Measurements from ENCODE around the gene OPCML. TPM values are rescaled to one million over a fixed set of nuclear protein-coding genes. Genes with fewer than 3 reads are reported as not detected.

The OPCML gene
- total RNA-seq, 2 experiments from 2014 or later: not detected

DNA sequence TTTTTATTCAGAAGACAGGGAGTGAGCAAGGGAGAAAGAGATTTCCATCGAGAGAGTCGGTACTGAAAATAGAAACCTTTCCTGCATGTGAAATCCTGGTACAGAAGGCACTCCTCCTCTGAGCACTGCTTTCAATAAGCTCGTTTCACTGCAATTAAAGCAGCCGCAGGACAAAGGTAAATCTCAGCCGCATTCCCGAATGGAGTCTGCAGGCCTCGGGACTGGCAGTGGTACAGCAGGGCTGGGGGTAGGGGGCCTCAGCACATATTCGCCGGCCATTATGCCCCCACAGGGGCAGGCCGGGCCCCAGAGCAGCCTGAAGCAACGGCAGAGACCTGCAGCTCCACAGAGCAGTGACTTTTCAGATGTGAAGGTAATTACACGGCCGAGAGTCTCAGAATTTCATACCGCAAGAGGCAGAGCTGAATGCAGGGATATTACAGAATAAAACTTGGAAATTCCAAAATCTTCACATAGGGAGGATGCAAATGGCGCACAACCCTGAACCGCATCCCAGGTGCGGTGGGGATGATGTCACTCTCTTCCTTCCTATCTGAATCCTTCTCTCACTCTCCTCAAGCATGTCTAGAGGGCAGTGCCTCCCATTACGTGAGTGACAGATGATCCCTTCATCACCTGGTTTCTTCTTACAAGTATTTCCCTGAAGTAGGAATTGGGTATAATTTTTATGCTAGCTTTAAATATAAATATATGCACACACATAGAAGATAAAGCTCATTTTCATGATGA is 622.1 kb downstream of the OPCML start:
- H3K27me3 Mint-ChIP-seq: no peaks in the 10 kb centered on the region
- no peak for DNase-seq
- ATAC-seq (ENCODE audit: low read depth): no peak
- H3K4me3 Mint-ChIP-seq: no peak overlapping the region
- H3K4me1 Mint-ChIP-seq: no peaks in the 10 kb centered on the region
- H3K36me3 Mint-ChIP-seq: no peaks in the 10 kb centered on the region
- no peaks in the 10 kb centered on the region for H3K9me3 Mint-ChIP-seq
- no peak overlapping the region for H3K27ac Mint-ChIP-seq
- POLR2A ChIA-PET: no interaction called here

- DNase-seq (no peak), ATAC-seq (ENCODE audit: low read depth) (no peak)
- H3K27ac Mint-ChIP-seq: no peak overlapping the region
- no peaks in the 10 kb centered on the region for H3K36me3 Mint-ChIP-seq
- POLR2A ChIA-PET: no interaction called here
- no peaks in the 10 kb centered on the region for H3K4me1 Mint-ChIP-seq
- no peak overlapping the region for H3K4me3 Mint-ChIP-seq
- H3K9me3 Mint-ChIP-seq: no peaks in the 10 kb centered on the region
- H3K27me3 Mint-ChIP-seq: no peaks in the 10 kb centered on the region
Measured at GRCh38 chr11:132909021-132909606, 623.2 kb downstream of the OPCML start.

DNA sequence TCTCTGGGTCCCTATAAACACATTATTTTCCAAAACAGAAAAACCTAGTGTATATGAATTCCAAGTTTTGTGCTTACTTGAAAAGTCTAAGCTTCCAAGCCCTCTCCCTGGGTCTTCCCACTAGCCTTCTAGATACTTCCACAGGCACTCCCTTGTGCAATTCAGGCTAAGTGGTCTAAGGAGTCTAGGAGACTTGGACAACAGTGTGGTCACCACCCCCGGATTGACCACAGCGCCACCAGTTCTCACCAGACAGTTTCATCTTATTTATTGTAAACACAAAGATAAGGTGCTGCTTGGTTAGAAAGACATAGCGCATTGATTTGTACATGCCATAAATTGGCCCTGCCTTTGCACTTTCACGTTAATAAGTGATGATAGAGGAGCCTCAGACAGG is 623.9 kb downstream of the OPCML start:
- ATAC-seq (ENCODE audit: low read depth): no peak
- Mint-ChIP-seq H3K27ac (no peak overlapping the region), H3K9me3 (no peaks in the 10 kb centered on the region), H3K4me3 (no peak overlapping the region), H3K27me3 (no peaks in the 10 kb centered on the region), H3K4me1 (no peaks in the 10 kb centered on the region), H3K36me3 (no peaks in the 10 kb centered on the region)
- POLR2A ChIA-PET: no interaction called here
- no peak for DNase-seq

DNA sequence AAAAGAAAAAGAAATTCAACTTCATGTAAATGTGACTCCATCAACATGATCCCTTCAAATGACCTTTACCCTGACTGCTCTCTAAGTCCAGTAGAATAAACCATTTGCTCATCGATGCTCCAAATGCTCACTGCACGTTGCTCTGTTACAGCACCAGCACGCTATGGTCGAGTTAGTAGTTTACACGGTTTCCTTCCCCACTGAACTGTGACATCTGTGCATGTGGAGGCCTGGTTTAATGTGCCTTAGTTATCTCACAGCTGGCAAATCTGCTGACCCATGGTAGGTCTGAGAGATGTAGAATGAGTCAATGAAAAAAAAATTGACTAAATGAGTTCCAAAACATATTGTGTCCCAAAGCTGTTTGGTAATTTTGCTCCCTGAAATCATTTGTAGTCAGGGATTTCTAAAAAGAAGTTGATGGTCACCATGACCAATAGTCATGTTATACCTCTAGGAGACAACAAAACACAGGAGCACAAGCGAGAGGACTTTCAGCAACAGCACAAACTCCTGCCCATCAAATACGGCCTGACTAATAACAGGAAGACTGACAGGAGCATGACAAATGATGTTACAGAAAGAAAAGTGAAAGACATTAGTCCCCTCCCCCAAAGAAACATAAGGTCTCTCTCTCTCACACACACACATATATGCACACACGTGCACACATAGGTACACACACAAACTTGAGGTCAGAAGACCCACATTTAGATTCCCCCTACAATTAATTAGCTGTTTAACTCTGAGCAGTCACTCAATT is 624.5 kb downstream of the OPCML start:
- ATAC-seq (ENCODE audit: low read depth) (no peak), DNase-seq (no peak)
- H3K4me3 Mint-ChIP-seq: no peak overlapping the region
- no peaks in the 10 kb centered on the region for H3K9me3 Mint-ChIP-seq
- H3K4me1 Mint-ChIP-seq: no peaks in the 10 kb centered on the region
- H3K27me3 Mint-ChIP-seq: no peaks in the 10 kb centered on the region
- H3K36me3 Mint-ChIP-seq: no peaks in the 10 kb centered on the region
- POLR2A ChIA-PET: no interaction called here
- H3K27ac Mint-ChIP-seq: no peak overlapping the region

DNA sequence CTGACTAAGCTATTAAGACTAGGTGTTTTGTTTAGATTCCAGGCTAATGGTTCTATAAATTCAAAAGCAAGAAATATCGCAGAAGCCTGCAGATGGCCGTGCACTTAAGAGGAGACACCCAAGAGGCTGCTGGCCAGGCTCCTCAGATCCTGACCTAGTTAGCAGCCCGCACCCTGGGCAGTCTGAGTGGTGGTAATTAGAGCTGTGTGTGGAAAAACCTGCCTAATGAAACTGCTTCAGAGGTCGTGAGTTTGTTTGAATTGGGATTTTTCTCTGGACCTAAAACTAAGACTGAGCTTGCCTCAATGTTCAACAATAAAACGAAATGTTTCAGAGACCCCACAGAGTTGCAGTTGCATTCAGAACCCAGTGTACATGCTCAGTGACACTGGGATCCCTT is 627.7 kb downstream of the OPCML start:
- H3K9me3 Mint-ChIP-seq: no peaks in the 10 kb centered on the region
- H3K27ac Mint-ChIP-seq: no peak overlapping the region
- H3K36me3 Mint-ChIP-seq: no peaks in the 10 kb centered on the region
- DNase-seq: no peak
- H3K4me3 Mint-ChIP-seq: no peak overlapping the region
- ATAC-seq (ENCODE audit: low read depth): no peak
- POLR2A ChIA-PET: no interaction called here
- H3K27me3 Mint-ChIP-seq: no peaks in the 10 kb centered on the region
- H3K4me1 Mint-ChIP-seq: no peaks in the 10 kb centered on the region

DNA sequence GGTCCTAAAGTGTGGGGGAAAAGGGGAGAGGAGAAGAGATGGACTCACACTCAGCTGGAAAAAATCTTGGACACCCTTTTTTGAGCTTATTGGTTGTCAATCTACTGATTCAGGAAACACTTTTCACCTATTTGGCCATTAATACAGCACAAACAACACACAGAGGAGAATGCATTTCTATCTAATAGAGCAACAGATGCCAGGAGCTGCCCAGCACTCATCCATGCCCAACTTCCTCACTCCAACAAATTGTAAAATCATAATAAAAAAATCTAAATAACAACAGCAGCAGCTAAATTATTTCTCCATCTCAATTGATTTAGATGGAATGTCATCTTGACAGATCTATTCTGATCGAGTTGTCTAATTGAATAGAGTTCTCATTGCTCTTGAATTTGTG is 628.2 kb downstream of the OPCML start:
- Mint-ChIP-seq H3K4me1 (no peaks in the 10 kb centered on the region), H3K36me3 (no peaks in the 10 kb centered on the region), H3K27ac (no peak overlapping the region), H3K27me3 (no peaks in the 10 kb centered on the region), H3K9me3 (no peaks in the 10 kb centered on the region), H3K4me3 (no peak overlapping the region)
- POLR2A ChIA-PET: no interaction called here
- ATAC-seq (ENCODE audit: low read depth) (no peak), DNase-seq (no peak)

DNA sequence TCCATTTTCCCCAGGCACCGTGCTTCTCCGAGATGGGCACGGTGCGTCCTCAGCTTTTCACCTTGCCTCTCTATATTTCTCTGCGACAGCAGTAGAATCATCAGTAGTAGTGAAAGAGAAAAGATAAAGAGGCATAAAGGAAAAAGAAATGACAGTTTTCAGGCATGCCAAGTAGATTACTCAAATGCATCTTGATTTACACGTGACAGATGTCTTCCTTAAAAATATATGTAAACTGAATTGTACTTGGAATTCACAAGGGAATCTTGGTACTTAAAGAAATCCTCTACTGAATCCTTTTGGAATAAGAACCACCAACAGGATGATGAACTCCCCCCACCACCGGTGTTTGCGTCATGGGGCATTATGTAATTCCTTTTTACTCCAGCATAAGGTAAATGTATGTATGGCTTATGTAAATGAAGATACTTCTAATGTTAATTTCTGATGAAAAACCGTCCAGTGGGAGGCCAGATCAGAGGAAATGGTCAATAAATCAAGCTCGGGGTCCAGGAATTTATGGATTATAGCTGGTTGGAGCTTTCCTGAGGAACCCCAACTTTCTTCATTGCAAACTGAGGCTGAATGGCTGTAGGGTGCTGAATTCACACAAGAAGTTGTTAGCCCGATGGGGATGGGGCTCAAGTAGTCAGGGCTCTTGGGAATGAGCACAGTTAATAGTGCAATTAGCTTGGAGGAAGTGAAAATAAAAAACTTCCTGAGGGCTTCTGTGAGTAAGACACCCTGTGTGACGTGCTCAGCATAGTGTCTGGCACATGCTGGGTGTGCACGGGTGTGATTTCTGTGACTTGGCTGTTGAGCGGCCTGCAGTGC is 630.4 kb downstream of the OPCML start:
- no peak overlapping the region for H3K27ac Mint-ChIP-seq
- POLR2A ChIA-PET: no interaction called here
- H3K4me1 Mint-ChIP-seq: no peaks in the 10 kb centered on the region
- ATAC-seq (ENCODE audit: low read depth) (no peak), DNase-seq (no peak)
- H3K9me3 Mint-ChIP-seq: no peaks in the 10 kb centered on the region
- no peak overlapping the region for H3K4me3 Mint-ChIP-seq
- no peaks in the 10 kb centered on the region for H3K36me3 Mint-ChIP-seq
- no peaks in the 10 kb centered on the region for H3K27me3 Mint-ChIP-seq

GRCh38 chr11:132898676-132899075 is 633.6 kb downstream of the OPCML start:
- Mint-ChIP-seq H3K27ac (no peak overlapping the region), H3K36me3 (no peaks in the 10 kb centered on the region), H3K9me3 (no peaks in the 10 kb centered on the region), H3K27me3 (no peaks in the 10 kb centered on the region), H3K4me3 (no peak overlapping the region), H3K4me1 (no peaks in the 10 kb centered on the region)
- ATAC-seq (ENCODE audit: low read depth): no peak
- DNase-seq: no peak
- POLR2A ChIA-PET: no interaction called here

DNA sequence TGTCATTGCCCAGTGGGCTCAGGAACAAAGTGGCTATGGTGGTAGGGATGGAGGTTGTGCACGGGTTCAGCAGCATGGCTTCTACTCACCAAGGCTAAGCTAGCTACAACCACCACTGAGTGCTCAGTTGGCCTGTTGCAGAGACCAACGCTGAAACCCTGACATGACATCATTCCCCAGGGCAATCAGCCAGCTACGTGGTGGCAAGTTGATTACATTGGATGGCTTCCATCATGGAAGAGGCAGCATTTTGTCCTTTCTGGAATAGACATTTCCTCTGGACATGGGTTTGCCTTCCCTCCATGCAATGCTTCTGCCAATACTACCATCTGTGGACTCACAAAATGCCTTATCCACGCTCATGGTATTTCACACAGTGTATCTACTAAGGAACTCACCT is 634.3 kb downstream of the OPCML start:
- no peaks in the 10 kb centered on the region for H3K27me3 Mint-ChIP-seq
- no peaks in the 10 kb centered on the region for H3K9me3 Mint-ChIP-seq
- no peak for ATAC-seq (ENCODE audit: low read depth)
- no peaks in the 10 kb centered on the region for H3K4me1 Mint-ChIP-seq
- no peak overlapping the region for H3K4me3 Mint-ChIP-seq
- no peaks in the 10 kb centered on the region for H3K36me3 Mint-ChIP-seq
- DNase-seq: no peak
- no peak overlapping the region for H3K27ac Mint-ChIP-seq
- POLR2A ChIA-PET: no interaction called here

GRCh38 chr11:132895340-132895739 is 637.0 kb downstream of the OPCML start:
- POLR2A ChIA-PET: no interaction called here

GRCh38 chr11:132894606-132895005 is 637.7 kb downstream of the OPCML start:
- DNase-seq: no peak
- no peaks in the 10 kb centered on the region for H3K27me3 Mint-ChIP-seq
- no peak for ATAC-seq (ENCODE audit: low read depth)
- H3K27ac Mint-ChIP-seq: no peak overlapping the region
- no peaks in the 10 kb centered on the region for H3K4me1 Mint-ChIP-seq
- H3K4me3 Mint-ChIP-seq: no peak overlapping the region
- POLR2A ChIA-PET: no interaction called here
- H3K9me3 Mint-ChIP-seq: no peaks in the 10 kb centered on the region
- no peaks in the 10 kb centered on the region for H3K36me3 Mint-ChIP-seq

More at GRCh38 chr11:132895340-132895739, 637.0 kb downstream of the OPCML start:
- no peak for DNase-seq
- no peak for ATAC-seq (ENCODE audit: low read depth)
- Mint-ChIP-seq H3K4me1 (no peaks in the 10 kb centered on the region), H3K27ac (no peak overlapping the region), H3K4me3 (no peak overlapping the region), H3K27me3 (no peaks in the 10 kb centered on the region), H3K9me3 (no peaks in the 10 kb centered on the region), H3K36me3 (no peaks in the 10 kb centered on the region)

GRCh38 chr11:132892876-132893275 is 639.4 kb downstream of the OPCML start:
- Mint-ChIP-seq H3K9me3 (no peaks in the 10 kb centered on the region), H3K4me3 (no peak overlapping the region), H3K36me3 (no peaks in the 10 kb centered on the region), H3K4me1 (no peaks in the 10 kb centered on the region), H3K27ac (no peak overlapping the region), H3K27me3 (no peaks in the 10 kb centered on the region)
- ATAC-seq (ENCODE audit: low read depth) (no peak), DNase-seq (no peak)
- POLR2A ChIA-PET: no interaction called here

DNA sequence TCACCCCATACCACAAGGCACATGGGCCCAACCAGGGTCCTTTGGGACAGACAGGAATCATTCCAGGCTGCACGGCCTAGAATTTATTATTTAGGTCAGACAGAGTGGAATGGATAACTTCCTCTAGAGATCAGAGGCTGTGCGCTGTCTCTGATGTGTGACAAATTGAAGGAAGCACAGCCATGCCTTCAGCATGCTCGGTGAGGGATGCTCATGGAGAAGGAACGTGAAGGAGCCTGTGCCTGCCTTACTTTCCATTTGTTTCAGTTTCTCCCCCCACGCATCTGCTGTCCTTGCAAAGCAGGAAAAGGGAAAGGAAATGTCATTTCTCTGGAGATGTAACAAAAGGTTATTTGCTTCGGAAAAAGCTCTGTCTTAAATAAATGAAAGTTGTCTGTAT is 644.1 kb downstream of the OPCML start:
- Mint-ChIP-seq H3K27me3 (peaks cover 2% of the 10 kb centered on the region), H3K4me1 (no peaks in the 10 kb centered on the region), H3K9me3 (no peaks in the 10 kb centered on the region), H3K36me3 (no peaks in the 10 kb centered on the region), H3K4me3 (no peak overlapping the region), H3K27ac (no peak overlapping the region)
- POLR2A ChIA-PET: no interaction called here
- ATAC-seq (ENCODE audit: low read depth) (no peak), DNase-seq (no peak)
